ENCODE measurements around the gene RIOK2.

The RIOK2 gene

GRCh38 chr5:97127727-97128126 lies 55.3 kb downstream of the RIOK2 start:
- H3K79me2 ChIP-seq (ENCODE audit: insufficient read depth, low read length), result no peaks in the 10 kb centered on the region
- no peak overlapping the region for H3K27ac ChIP-seq (ENCODE audit: low read depth, low read length, poor library complexity, severe bottlenecking)
- no peak overlapping the region for H3K4me3 ChIP-seq (ENCODE audit: low read depth, low read length, poor library complexity, severe bottlenecking)
- no peaks in the 10 kb centered on the region for H3K36me3 ChIP-seq (ENCODE audit: insufficient read depth, low read length)
- H3K9me2 ChIP-seq (ENCODE audit: low read depth, low read length), result no peaks in the 10 kb centered on the region
- H4K20me1 ChIP-seq (ENCODE audit: insufficient read depth, low read length), result no peaks in the 10 kb centered on the region
- H3K4me2 ChIP-seq (ENCODE audit: low read length), result no peak overlapping the region
- no peak overlapping the region for H3K9ac ChIP-seq (ENCODE audit: low read length)
- no peak overlapping the region for H2AFZ ChIP-seq (ENCODE audit: low read length)
- H3K4me1 ChIP-seq (ENCODE audit: insufficient read depth, low read length, severe bottlenecking), result no peaks in the 10 kb centered on the region
- no peak for TF ChIP-seq CTCF (IDR thresholded peaks at IDR 0.05; ENCODE audit: low read length)
- no peak for TF ChIP-seq EZH2 (IDR thresholded peaks at IDR 0.05; ENCODE audit: borderline replicate concordance, low read length)
- no peaks in the 10 kb centered on the region for H3K9me3 ChIP-seq (ENCODE audit: low read length)
- no peaks in the 10 kb centered on the region for H3K27me3 ChIP-seq (ENCODE audit: insufficient read depth, low read length)
- no peaks in the 10 kb centered on the region for H3F3A ChIP-seq (ENCODE audit: insufficient read depth, low read length)

- Histone ChIP-seq H3K4me3 (ENCODE audit: low read depth, low read length, poor library complexity, severe bottlenecking) (no peak overlapping the region), H4K20me1 (ENCODE audit: insufficient read depth, low read length) (no peaks in the 10 kb centered on the region), H3K4me2 (ENCODE audit: low read length) (no peak overlapping the region), H3F3A (ENCODE audit: insufficient read depth, low read length) (no peaks in the 10 kb centered on the region), H3K79me2 (ENCODE audit: insufficient read depth, low read length) (no peaks in the 10 kb centered on the region), H3K4me1 (ENCODE audit: insufficient read depth, low read length, severe bottlenecking) (no peaks in the 10 kb centered on the region), H3K9ac (ENCODE audit: low read length) (no peak overlapping the region), H3K9me3 (ENCODE audit: low read length) (no peaks in the 10 kb centered on the region), H2AFZ (ENCODE audit: low read length) (no peak overlapping the region), H3K36me3 (ENCODE audit: insufficient read depth, low read length) (no peaks in the 10 kb centered on the region), H3K27ac (ENCODE audit: low read depth, low read length, poor library complexity, severe bottlenecking) (no peak overlapping the region), H3K9me2 (ENCODE audit: low read depth, low read length) (no peaks in the 10 kb centered on the region), H3K27me3 (ENCODE audit: insufficient read depth, low read length) (no peaks in the 10 kb centered on the region)
- no peak for TF ChIP-seq CTCF (IDR thresholded peaks at IDR 0.05; ENCODE audit: low read length)
- TF ChIP-seq EZH2 (IDR thresholded peaks at IDR 0.05; ENCODE audit: borderline replicate concordance, low read length), result no peak
Observed at GRCh38 chr5:97125125-97125683, 57.8 kb downstream of the RIOK2 start.

GRCh38 chr5:97124335-97124734 lies 58.7 kb downstream of the RIOK2 start:
- Histone ChIP-seq H3K4me3 (ENCODE audit: low read depth, low read length, poor library complexity, severe bottlenecking) (no peak overlapping the region), H3K27me3 (ENCODE audit: insufficient read depth, low read length) (no peaks in the 10 kb centered on the region), H3K79me2 (ENCODE audit: insufficient read depth, low read length) (no peaks in the 10 kb centered on the region), H3K27ac (ENCODE audit: low read depth, low read length, poor library complexity, severe bottlenecking) (no peak overlapping the region), H3K9me2 (ENCODE audit: low read depth, low read length) (no peaks in the 10 kb centered on the region), H3K36me3 (ENCODE audit: insufficient read depth, low read length) (no peaks in the 10 kb centered on the region), H4K20me1 (ENCODE audit: insufficient read depth, low read length) (no peaks in the 10 kb centered on the region), H3K9me3 (ENCODE audit: low read length) (no peaks in the 10 kb centered on the region), H3K9ac (ENCODE audit: low read length) (no peak overlapping the region), H3K4me2 (ENCODE audit: low read length) (no peak overlapping the region), H3F3A (ENCODE audit: insufficient read depth, low read length) (no peaks in the 10 kb centered on the region), H2AFZ (ENCODE audit: low read length) (no peak overlapping the region), H3K4me1 (ENCODE audit: insufficient read depth, low read length, severe bottlenecking) (no peaks in the 10 kb centered on the region)
- TF ChIP-seq EZH2 (IDR thresholded peaks at IDR 0.05; ENCODE audit: borderline replicate concordance, low read length), result no peak
- no peak for TF ChIP-seq CTCF (IDR thresholded peaks at IDR 0.05; ENCODE audit: low read length)

All from OCI-LY1 (cell line).